ENCODE measurements around the gene VASN.

DNA sequence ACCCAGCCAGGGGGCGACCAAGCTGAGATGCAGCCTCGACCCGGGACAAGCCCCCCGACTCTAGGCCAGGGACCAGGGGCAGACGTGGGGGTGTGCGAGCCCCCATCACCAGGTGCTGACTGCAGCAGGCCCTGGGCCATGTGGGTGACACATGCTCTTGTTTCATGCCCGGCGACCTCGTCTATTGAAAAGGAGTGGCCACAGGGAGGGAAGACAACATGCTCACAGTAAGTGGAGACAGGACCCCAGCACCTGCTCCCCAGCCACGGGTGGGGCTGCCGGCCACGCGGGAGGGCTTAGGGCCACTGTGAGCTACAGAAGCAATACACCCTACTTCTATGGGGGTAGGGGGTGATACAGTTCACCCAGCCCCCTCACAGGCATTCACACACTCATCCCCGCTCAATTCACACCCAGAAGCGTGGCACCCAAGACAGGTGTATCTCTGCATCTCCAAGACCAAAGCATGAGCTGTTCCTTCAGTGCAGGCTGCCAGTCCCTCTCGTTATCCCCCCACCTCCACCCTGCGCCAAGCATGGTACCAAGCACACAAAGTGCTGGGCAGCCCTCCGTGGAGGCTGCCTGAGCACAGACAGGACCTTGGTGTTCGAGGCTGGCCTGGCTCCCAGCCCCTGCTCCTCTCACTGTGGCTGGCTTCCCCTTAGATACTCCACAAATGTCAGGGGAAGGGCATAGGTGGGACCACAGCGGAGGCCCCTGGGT, 13.6 kb downstream of the VASN start:
- TF ChIP-seq, protein P1, sequence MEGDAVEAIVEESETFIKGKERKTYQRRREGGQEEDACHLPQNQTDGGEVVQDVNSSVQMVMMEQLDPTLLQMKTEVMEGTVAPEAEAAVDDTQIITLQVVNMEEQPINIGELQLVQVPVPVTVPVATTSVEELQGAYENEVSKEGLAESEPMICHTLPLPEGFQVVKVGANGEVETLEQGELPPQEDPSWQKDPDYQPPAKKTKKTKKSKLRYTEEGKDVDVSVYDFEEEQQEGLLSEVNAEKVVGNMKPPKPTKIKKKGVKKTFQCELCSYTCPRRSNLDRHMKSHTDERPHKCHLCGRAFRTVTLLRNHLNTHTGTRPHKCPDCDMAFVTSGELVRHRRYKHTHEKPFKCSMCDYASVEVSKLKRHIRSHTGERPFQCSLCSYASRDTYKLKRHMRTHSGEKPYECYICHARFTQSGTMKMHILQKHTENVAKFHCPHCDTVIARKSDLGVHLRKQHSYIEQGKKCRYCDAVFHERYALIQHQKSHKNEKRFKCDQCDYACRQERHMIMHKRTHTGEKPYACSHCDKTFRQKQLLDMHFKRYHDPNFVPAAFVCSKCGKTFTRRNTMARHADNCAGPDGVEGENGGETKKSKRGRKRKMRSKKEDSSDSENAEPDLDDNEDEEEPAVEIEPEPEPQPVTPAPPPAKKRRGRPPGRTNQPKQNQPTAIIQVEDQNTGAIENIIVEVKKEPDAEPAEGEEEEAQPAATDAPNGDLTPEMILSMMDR (conservative IDR thresholded peaks at IDR 0.05) = no peak
- TF ChIP-seq EZH2 (IDR thresholded peaks at IDR 0.05; ENCODE audit: low read depth) = no peak
